ENCODE data around the gene ABCC4. TPM values are rescaled to one million over a fixed set of nuclear protein-coding genes. Genes with fewer than 3 reads are reported as not detected.

Gene ABCC4
- total RNA-seq, 1 experiment from 2014 or later = 32.3 TPM

GRCh38 chr13:95140502-95140901, 160.7 kb downstream of the ABCC4 start:
- Histone ChIP-seq H3K4me3 (ENCODE audit: low read length) (no peak overlapping the region), H2AFZ (ENCODE audit: low read length) (no peak overlapping the region), H3K27ac (ENCODE audit: low read length) (no peak overlapping the region), H3K4me2 (ENCODE audit: low read depth, low read length, poor library complexity, severe bottlenecking) (no peak overlapping the region), H4K20me1 (ENCODE audit: insufficient read depth, low read depth, low read length) (no peaks in the 10 kb centered on the region), H3K9me2 (replicated peaks; ENCODE audit: insufficient read depth, low read length) (no peaks in the 10 kb centered on the region), H3K4me1 (ENCODE audit: low read length) (peaks cover 2% of the 10 kb centered on the region; the same call in 1 of the 2 replicates), H3K9me3 (ENCODE audit: low read length) (no peaks in the 10 kb centered on the region), H3K9ac (ENCODE audit: low read length) (no peak overlapping the region), H3K36me3 (ENCODE audit: insufficient read depth, low read length) (no peaks in the 10 kb centered on the region), H3K79me2 (ENCODE audit: low read length) (no peaks in the 10 kb centered on the region), H3K27me3 (ENCODE audit: low read length) (no peaks in the 10 kb centered on the region)
- no peak for DNase-seq

- no peak for DNase-seq
- no peaks in the 10 kb centered on the region for H3K79me2 ChIP-seq (ENCODE audit: low read length)
- H3K9me3 ChIP-seq (ENCODE audit: low read length) = no peaks in the 10 kb centered on the region
- no peaks in the 10 kb centered on the region for H3K27me3 ChIP-seq (ENCODE audit: low read length)
- H3K9ac ChIP-seq (ENCODE audit: low read length) = no peak overlapping the region
- H3K9me2 ChIP-seq (replicated peaks; ENCODE audit: insufficient read depth, low read length) = no peaks in the 10 kb centered on the region
- no peaks in the 10 kb centered on the region for H4K20me1 ChIP-seq (ENCODE audit: insufficient read depth, low read depth, low read length)
- no peak overlapping the region for H3K4me3 ChIP-seq (ENCODE audit: low read length)
- no peak overlapping the region for H2AFZ ChIP-seq (ENCODE audit: low read length)
- no peaks in the 10 kb centered on the region for H3K4me1 ChIP-seq (ENCODE audit: low read length)
- H3K36me3 ChIP-seq (ENCODE audit: insufficient read depth, low read length) = no peaks in the 10 kb centered on the region
- no peak overlapping the region for H3K27ac ChIP-seq (ENCODE audit: low read length)
- no peak overlapping the region for H3K4me2 ChIP-seq (ENCODE audit: low read depth, low read length, poor library complexity, severe bottlenecking)
Measured at GRCh38 chr13:95138876-95139585, 162.2 kb downstream of the ABCC4 start.

GRCh38 chr13:95137096-95137495, 164.2 kb downstream of the ABCC4 start:
- H3K27me3 ChIP-seq (ENCODE audit: low read length) = no peaks in the 10 kb centered on the region
- no peak for DNase-seq
- H3K9me3 ChIP-seq (ENCODE audit: low read length) = no peaks in the 10 kb centered on the region
- H3K36me3 ChIP-seq (ENCODE audit: insufficient read depth, low read length) = no peaks in the 10 kb centered on the region
- no peaks in the 10 kb centered on the region for H3K79me2 ChIP-seq (ENCODE audit: low read length)
- no peaks in the 10 kb centered on the region for H3K4me1 ChIP-seq (ENCODE audit: low read length)
- H4K20me1 ChIP-seq (ENCODE audit: insufficient read depth, low read depth, low read length) = no peaks in the 10 kb centered on the region
- no peak overlapping the region for H2AFZ ChIP-seq (ENCODE audit: low read length)
- no peak overlapping the region for H3K4me2 ChIP-seq (ENCODE audit: low read depth, low read length, poor library complexity, severe bottlenecking)
- no peak overlapping the region for H3K4me3 ChIP-seq (ENCODE audit: low read length)
- no peaks in the 10 kb centered on the region for H3K9me2 ChIP-seq (replicated peaks; ENCODE audit: insufficient read depth, low read length)
- no peak overlapping the region for H3K27ac ChIP-seq (ENCODE audit: low read length)
- H3K9ac ChIP-seq (ENCODE audit: low read length) = no peak overlapping the region

GRCh38 chr13:95136638-95137037, 164.6 kb downstream of the ABCC4 start:
- Histone ChIP-seq H3K4me2 (ENCODE audit: low read depth, low read length, poor library complexity, severe bottlenecking) (no peak overlapping the region), H3K9me3 (ENCODE audit: low read length) (no peaks in the 10 kb centered on the region), H3K4me1 (ENCODE audit: low read length) (no peaks in the 10 kb centered on the region), H3K9ac (ENCODE audit: low read length) (no peak overlapping the region), H4K20me1 (ENCODE audit: insufficient read depth, low read depth, low read length) (no peaks in the 10 kb centered on the region), H3K36me3 (ENCODE audit: insufficient read depth, low read length) (no peaks in the 10 kb centered on the region), H3K27ac (ENCODE audit: low read length) (no peak overlapping the region), H3K79me2 (ENCODE audit: low read length) (no peaks in the 10 kb centered on the region), H3K4me3 (ENCODE audit: low read length) (no peak overlapping the region), H3K9me2 (replicated peaks; ENCODE audit: insufficient read depth, low read length) (no peaks in the 10 kb centered on the region), H2AFZ (ENCODE audit: low read length) (no peak overlapping the region), H3K27me3 (ENCODE audit: low read length) (no peaks in the 10 kb centered on the region)
- DNase-seq = no peak

DNA sequence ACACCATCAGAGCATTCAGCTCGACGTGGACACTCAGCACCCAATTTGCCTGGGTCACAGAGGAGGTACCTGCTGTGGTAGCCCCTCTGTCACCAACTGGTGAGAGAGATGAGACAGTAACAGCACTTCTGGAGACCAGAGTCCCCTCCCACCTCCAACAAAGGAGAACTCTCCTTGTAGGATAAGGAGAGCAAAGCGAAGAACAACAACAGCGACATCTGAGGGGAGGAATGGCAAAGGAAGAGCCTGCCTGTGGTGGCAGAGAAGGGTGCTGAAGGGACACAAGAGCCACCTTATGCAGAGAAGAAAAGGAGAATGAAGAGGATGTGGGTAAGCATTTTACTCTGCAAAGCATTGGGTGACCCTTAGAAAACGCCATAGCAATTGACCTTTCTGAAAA, 167.8 kb downstream of the ABCC4 start:
- no peaks in the 10 kb centered on the region for H3K4me1 ChIP-seq (ENCODE audit: low read length)
- no peaks in the 10 kb centered on the region for H3K79me2 ChIP-seq (ENCODE audit: low read length)
- H3K4me2 ChIP-seq (ENCODE audit: low read depth, low read length, poor library complexity, severe bottlenecking) = no peak overlapping the region
- no peaks in the 10 kb centered on the region for H3K36me3 ChIP-seq (ENCODE audit: insufficient read depth, low read length)
- H3K9me3 ChIP-seq (ENCODE audit: low read length) = no peaks in the 10 kb centered on the region
- no peaks in the 10 kb centered on the region for H3K9me2 ChIP-seq (replicated peaks; ENCODE audit: insufficient read depth, low read length)
- H4K20me1 ChIP-seq (ENCODE audit: insufficient read depth, low read depth, low read length) = no peaks in the 10 kb centered on the region
- no peak overlapping the region for H3K27ac ChIP-seq (ENCODE audit: low read length)
- no peak overlapping the region for H3K4me3 ChIP-seq (ENCODE audit: low read length)
- no peaks in the 10 kb centered on the region for H3K27me3 ChIP-seq (ENCODE audit: low read length)
- H2AFZ ChIP-seq (ENCODE audit: low read length) = no peak overlapping the region
- no peak overlapping the region for H3K9ac ChIP-seq (ENCODE audit: low read length)
- DNase-seq = no peak

DNA sequence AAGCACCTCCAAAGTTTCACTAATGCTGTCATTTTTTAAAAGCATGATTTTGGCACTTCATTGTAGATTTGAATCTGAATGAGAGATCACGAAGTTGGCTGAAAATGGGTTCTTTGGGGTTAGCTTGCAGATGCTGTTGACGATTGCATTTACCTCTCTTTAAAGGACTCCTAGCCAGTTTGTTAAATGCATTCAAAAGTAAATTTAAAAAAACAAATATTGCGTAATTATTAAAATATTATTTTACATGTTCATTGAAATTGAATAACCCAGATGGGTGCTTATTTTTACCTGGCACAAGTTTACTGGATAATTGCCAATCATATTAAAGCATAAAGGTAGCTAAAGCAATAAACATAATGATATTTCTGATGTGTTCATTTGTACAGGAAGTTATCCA, 172.2 kb downstream of the ABCC4 start:
- H3K9ac ChIP-seq (ENCODE audit: low read length) = no peak overlapping the region
- no peaks in the 10 kb centered on the region for H3K27me3 ChIP-seq (ENCODE audit: low read length)
- H2AFZ ChIP-seq (ENCODE audit: low read length) = no peak overlapping the region
- no peaks in the 10 kb centered on the region for H3K4me1 ChIP-seq (ENCODE audit: low read length)
- H3K9me2 ChIP-seq (replicated peaks; ENCODE audit: insufficient read depth, low read length) = no peaks in the 10 kb centered on the region
- H4K20me1 ChIP-seq (ENCODE audit: insufficient read depth, low read depth, low read length) = no peaks in the 10 kb centered on the region
- H3K79me2 ChIP-seq (ENCODE audit: low read length) = no peaks in the 10 kb centered on the region
- H3K4me2 ChIP-seq (ENCODE audit: low read depth, low read length, poor library complexity, severe bottlenecking) = no peak overlapping the region
- no peaks in the 10 kb centered on the region for H3K9me3 ChIP-seq (ENCODE audit: low read length)
- no peaks in the 10 kb centered on the region for H3K36me3 ChIP-seq (ENCODE audit: insufficient read depth, low read length)
- no peak overlapping the region for H3K27ac ChIP-seq (ENCODE audit: low read length)
- H3K4me3 ChIP-seq (ENCODE audit: low read length) = no peak overlapping the region
- no peak for DNase-seq

DNA sequence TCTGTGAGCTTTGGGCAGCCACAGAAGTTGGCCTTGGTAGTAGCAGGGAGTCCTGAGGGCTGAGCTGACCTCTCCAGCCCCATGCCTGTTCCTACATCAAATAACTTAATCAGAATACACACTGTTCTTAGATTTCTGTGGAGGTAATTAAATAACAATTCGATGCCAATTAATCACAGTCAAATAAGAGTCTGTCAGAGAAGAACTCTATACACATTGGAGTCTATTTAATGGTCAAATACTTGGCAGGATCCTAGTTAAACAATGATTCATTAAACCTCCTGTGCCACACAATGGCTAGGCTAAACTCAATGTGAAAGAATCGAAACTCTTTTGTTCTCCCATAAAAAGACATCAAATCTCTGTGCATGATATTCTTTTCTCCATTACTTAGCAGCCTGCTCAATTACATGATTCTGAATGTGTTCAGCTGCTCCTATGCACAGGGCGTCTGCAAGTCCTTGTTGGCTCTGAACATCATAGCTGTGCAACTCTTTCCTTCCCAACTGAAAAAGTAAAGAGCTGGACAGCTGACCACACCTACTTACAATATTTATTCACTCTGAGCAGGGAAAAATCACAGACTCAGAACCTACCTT, 173.1 kb downstream of the ABCC4 start:
- H2AFZ ChIP-seq (ENCODE audit: low read length) = no peak overlapping the region
- H3K27ac ChIP-seq (ENCODE audit: low read length) = no peak overlapping the region
- no peak overlapping the region for H3K4me2 ChIP-seq (ENCODE audit: low read depth, low read length, poor library complexity, severe bottlenecking)
- no peaks in the 10 kb centered on the region for H4K20me1 ChIP-seq (ENCODE audit: insufficient read depth, low read depth, low read length)
- H3K27me3 ChIP-seq (ENCODE audit: low read length) = no peaks in the 10 kb centered on the region
- H3K9me3 ChIP-seq (ENCODE audit: low read length) = no peaks in the 10 kb centered on the region
- no peak overlapping the region for H3K9ac ChIP-seq (ENCODE audit: low read length)
- no peaks in the 10 kb centered on the region for H3K36me3 ChIP-seq (ENCODE audit: insufficient read depth, low read length)
- H3K4me3 ChIP-seq (ENCODE audit: low read length) = no peak overlapping the region
- H3K4me1 ChIP-seq (ENCODE audit: low read length) = no peaks in the 10 kb centered on the region
- H3K79me2 ChIP-seq (ENCODE audit: low read length) = no peaks in the 10 kb centered on the region
- H3K9me2 ChIP-seq (replicated peaks; ENCODE audit: insufficient read depth, low read length) = no peaks in the 10 kb centered on the region
- DNase-seq = no peak

- no peak overlapping the region for H2AFZ ChIP-seq (ENCODE audit: low read length)
- H3K79me2 ChIP-seq (ENCODE audit: low read length) = no peaks in the 10 kb centered on the region
- no peaks in the 10 kb centered on the region for H3K36me3 ChIP-seq (ENCODE audit: insufficient read depth, low read length)
- no peak overlapping the region for H3K4me2 ChIP-seq (ENCODE audit: low read depth, low read length, poor library complexity, severe bottlenecking)
- H4K20me1 ChIP-seq (ENCODE audit: insufficient read depth, low read depth, low read length) = no peaks in the 10 kb centered on the region
- H3K9ac ChIP-seq (ENCODE audit: low read length) = no peak overlapping the region
- H3K9me3 ChIP-seq (ENCODE audit: low read length) = no peaks in the 10 kb centered on the region
- no peak for DNase-seq
- H3K4me3 ChIP-seq (ENCODE audit: low read length) = no peak overlapping the region
- no peak overlapping the region for H3K27ac ChIP-seq (ENCODE audit: low read length)
- no peaks in the 10 kb centered on the region for H3K9me2 ChIP-seq (replicated peaks; ENCODE audit: insufficient read depth, low read length)
- no peaks in the 10 kb centered on the region for H3K4me1 ChIP-seq (ENCODE audit: low read length)
- no peaks in the 10 kb centered on the region for H3K27me3 ChIP-seq (ENCODE audit: low read length)
Measured at GRCh38 chr13:95124959-95125358, 176.3 kb downstream of the ABCC4 start.

Data from Karpas-422 (cell line).